ENCODE data around the gene PDE9A.

The PDE9A gene

GRCh38 chr21:42764883-42765282 is 111.5 kb downstream of the PDE9A start:
- Histone ChIP-seq H3K4me1 (ENCODE audit: insufficient read depth, low read length) (no peaks in the 10 kb centered on the region), H3K27me3 (ENCODE audit: insufficient read depth, low read length, poor library complexity) (no peaks in the 10 kb centered on the region), H3K36me3 (ENCODE audit: insufficient read depth, low read length) (no peaks in the 10 kb centered on the region), H3K79me2 (ENCODE audit: insufficient read depth, low read length) (no peaks in the 10 kb centered on the region), H3K27ac (ENCODE audit: low read length) (no peak overlapping the region), H4K20me1 (ENCODE audit: insufficient read depth, low read length) (no peaks in the 10 kb centered on the region), H2AFZ (ENCODE audit: low read depth, low read length) (no peak overlapping the region), H3K4me2 (ENCODE audit: insufficient read depth, low read length) (no peak overlapping the region), H3K4me3 (ENCODE audit: low read depth in 1 of 2, low read length in 2 of 2) (no peak overlapping the region), H3K9me3 (ENCODE audit: insufficient read depth, low read length, severe bottlenecking) (no peaks in the 10 kb centered on the region), H3K9ac (ENCODE audit: low read depth, low read length) (no peak overlapping the region)
- TF ChIP-seq EZH2 (IDR thresholded peaks at IDR 0.05; ENCODE audit: borderline replicate concordance, low read depth, low read length, severe bottlenecking) (no peak), CTCF (IDR thresholded peaks at IDR 0.05; ENCODE audit: borderline replicate concordance, extremely low read depth, low read length, poor library complexity, severe bottlenecking) (no peak)
- ATAC-seq (ENCODE audit: insufficient read depth, low read depth): no peak
- DNase-seq: no peak

- Histone ChIP-seq H3K27me3 (ENCODE audit: insufficient read depth, low read length, poor library complexity) (no peaks in the 10 kb centered on the region), H4K20me1 (ENCODE audit: insufficient read depth, low read length) (no peaks in the 10 kb centered on the region), H3K4me3 (ENCODE audit: low read depth in 1 of 2, low read length in 2 of 2) (no peak overlapping the region), H3K36me3 (ENCODE audit: insufficient read depth, low read length) (no peaks in the 10 kb centered on the region), H3K9me3 (ENCODE audit: insufficient read depth, low read length, severe bottlenecking) (no peaks in the 10 kb centered on the region), H2AFZ (ENCODE audit: low read depth, low read length) (no peak overlapping the region), H3K4me1 (ENCODE audit: insufficient read depth, low read length) (no peaks in the 10 kb centered on the region), H3K4me2 (ENCODE audit: insufficient read depth, low read length) (no peak overlapping the region), H3K79me2 (ENCODE audit: insufficient read depth, low read length) (no peaks in the 10 kb centered on the region), H3K9ac (ENCODE audit: low read depth, low read length) (no peak overlapping the region), H3K27ac (ENCODE audit: low read length) (no peak overlapping the region)
- ATAC-seq (ENCODE audit: insufficient read depth, low read depth): no peak
- no peak for TF ChIP-seq EZH2 (IDR thresholded peaks at IDR 0.05; ENCODE audit: borderline replicate concordance, low read depth, low read length, severe bottlenecking)
- no peak for TF ChIP-seq CTCF (IDR thresholded peaks at IDR 0.05; ENCODE audit: borderline replicate concordance, extremely low read depth, low read length, poor library complexity, severe bottlenecking)
- DNase-seq: no peak
Measured at GRCh38 chr21:42765656-42766055, 112.2 kb downstream of the PDE9A start.

- Histone ChIP-seq H3K9me3 (ENCODE audit: insufficient read depth, low read length, severe bottlenecking) (no peaks in the 10 kb centered on the region), H3K36me3 (ENCODE audit: insufficient read depth, low read length) (no peaks in the 10 kb centered on the region), H3K4me1 (ENCODE audit: insufficient read depth, low read length) (no peaks in the 10 kb centered on the region), H3K79me2 (ENCODE audit: insufficient read depth, low read length) (no peaks in the 10 kb centered on the region), H3K4me3 (ENCODE audit: low read depth in 1 of 2, low read length in 2 of 2) (no peak overlapping the region), H3K27ac (ENCODE audit: low read length) (no peak overlapping the region), H4K20me1 (ENCODE audit: insufficient read depth, low read length) (no peaks in the 10 kb centered on the region), H3K9ac (ENCODE audit: low read depth, low read length) (no peak overlapping the region), H3K27me3 (ENCODE audit: insufficient read depth, low read length, poor library complexity) (no peaks in the 10 kb centered on the region), H3K4me2 (ENCODE audit: insufficient read depth, low read length) (no peak overlapping the region), H2AFZ (ENCODE audit: low read depth, low read length) (no peak overlapping the region)
- ATAC-seq (ENCODE audit: insufficient read depth, low read depth) (no peak), DNase-seq (no peak)
- no peak for TF ChIP-seq EZH2 (IDR thresholded peaks at IDR 0.05; ENCODE audit: borderline replicate concordance, low read depth, low read length, severe bottlenecking)
- TF ChIP-seq CTCF (IDR thresholded peaks at IDR 0.05; ENCODE audit: borderline replicate concordance, extremely low read depth, low read length, poor library complexity, severe bottlenecking): no peak
Measured at GRCh38 chr21:42766739-42767560, 113.5 kb downstream of the PDE9A start.

Measured in DND-41 (cell line).